Progenitor cell of endocrine pancreas (in vitro differentiated cells): ENCODE measurements around the gene TNRC6B. TPM values are rescaled to one million over a fixed set of nuclear protein-coding genes. Genes with fewer than 3 reads are reported as not detected.

Source experiments
- DNase-seq: peaks from one replicate; pipeline ENCODE4 v3.0.0; 2021; ENCODE audit warnings: low spot score; ENCODE audit not compliant: unreplicated experiment
- H3K27ac Mint-ChIP-seq: 2 replicates; pipeline ENCODE4 v1.8.0; 2021; ENCODE audit warnings: mild to moderate bottlenecking, moderate library complexity, mixed read lengths
- H3K27me3 Mint-ChIP-seq: 2 replicates; pipeline ENCODE4 v1.8.0; 2021; ENCODE audit warnings: mixed read lengths
- H3K36me3 Mint-ChIP-seq: 2 replicates; pipeline ENCODE4 v1.8.0; 2022; ENCODE audit warnings: mixed read lengths; ENCODE audit not compliant: insufficient read depth
- H3K4me1 Mint-ChIP-seq: 2 replicates; pipeline ENCODE4 v1.8.0; 2021; ENCODE audit warnings: low read depth, mixed read lengths
- H3K4me3 Mint-ChIP-seq: 2 replicates; pipeline ENCODE4 v1.8.0; 2021; ENCODE audit warnings: low read depth, mild to moderate bottlenecking, moderate library complexity, mixed read lengths
- H3K9me3 Mint-ChIP-seq: 2 replicates; pipeline ENCODE4 v1.8.0; 2021; ENCODE audit warnings: low read depth, mixed read lengths
- total RNA-seq: library from RNA; stranded (reverse); gene quantifications from 2 replicates; pipeline ENCODE4 v1.2.1, GENCODE V29; 2021
- TF ChIP-seq, protein P1 (sequence below): fragments of 200-600 bp; sonication (generic); IDR thresholded peaks from one replicate; pipeline ENCODE4 v1.5.0; 2021; ENCODE audit warnings: antibody characterized with exemption, mild to moderate bottlenecking; ENCODE audit not compliant: unreplicated experiment

TNRC6B gene
- total RNA-seq, 1 donor from 2014 or later = 73.2 TPM

DNA sequence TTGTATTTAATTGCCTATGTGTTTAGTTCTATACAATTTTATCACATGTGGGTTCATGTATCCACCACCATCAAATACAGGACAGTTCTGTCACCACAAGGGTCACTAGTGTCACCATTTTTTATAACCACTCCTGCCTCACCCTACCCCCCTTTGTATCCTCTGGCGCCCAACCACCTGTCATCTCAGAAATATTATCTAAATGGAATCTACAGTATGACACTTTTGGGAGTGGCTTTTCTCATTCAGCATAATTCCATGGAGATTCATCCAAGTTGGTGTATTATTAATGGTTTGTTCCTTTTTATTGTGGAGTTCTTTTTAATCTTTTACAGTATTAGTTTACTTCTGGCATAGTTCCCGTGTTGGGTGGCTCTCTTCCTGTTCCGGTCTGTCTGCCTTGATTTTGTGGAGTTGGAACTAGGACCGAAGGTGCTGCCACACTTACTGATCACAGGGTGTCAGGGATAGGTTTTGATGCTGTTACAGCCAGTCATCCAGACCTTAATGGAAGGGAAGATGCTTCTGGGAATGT, 58.5 kb downstream of the TNRC6B start:
- H3K9me3 Mint-ChIP-seq = no peaks in the 10 kb centered on the region
- no peak overlapping the region for H3K4me3 Mint-ChIP-seq
- TF ChIP-seq, protein P1, sequence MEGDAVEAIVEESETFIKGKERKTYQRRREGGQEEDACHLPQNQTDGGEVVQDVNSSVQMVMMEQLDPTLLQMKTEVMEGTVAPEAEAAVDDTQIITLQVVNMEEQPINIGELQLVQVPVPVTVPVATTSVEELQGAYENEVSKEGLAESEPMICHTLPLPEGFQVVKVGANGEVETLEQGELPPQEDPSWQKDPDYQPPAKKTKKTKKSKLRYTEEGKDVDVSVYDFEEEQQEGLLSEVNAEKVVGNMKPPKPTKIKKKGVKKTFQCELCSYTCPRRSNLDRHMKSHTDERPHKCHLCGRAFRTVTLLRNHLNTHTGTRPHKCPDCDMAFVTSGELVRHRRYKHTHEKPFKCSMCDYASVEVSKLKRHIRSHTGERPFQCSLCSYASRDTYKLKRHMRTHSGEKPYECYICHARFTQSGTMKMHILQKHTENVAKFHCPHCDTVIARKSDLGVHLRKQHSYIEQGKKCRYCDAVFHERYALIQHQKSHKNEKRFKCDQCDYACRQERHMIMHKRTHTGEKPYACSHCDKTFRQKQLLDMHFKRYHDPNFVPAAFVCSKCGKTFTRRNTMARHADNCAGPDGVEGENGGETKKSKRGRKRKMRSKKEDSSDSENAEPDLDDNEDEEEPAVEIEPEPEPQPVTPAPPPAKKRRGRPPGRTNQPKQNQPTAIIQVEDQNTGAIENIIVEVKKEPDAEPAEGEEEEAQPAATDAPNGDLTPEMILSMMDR = no peak
- H3K27ac Mint-ChIP-seq = peak overlapping the region; percentile 60
- no peaks in the 10 kb centered on the region for H3K27me3 Mint-ChIP-seq
- H3K36me3 Mint-ChIP-seq = peaks cover 14% of the 10 kb centered on the region
- DNase-seq = no peak
- peaks cover 26% of the 10 kb centered on the region for H3K4me1 Mint-ChIP-seq

DNA sequence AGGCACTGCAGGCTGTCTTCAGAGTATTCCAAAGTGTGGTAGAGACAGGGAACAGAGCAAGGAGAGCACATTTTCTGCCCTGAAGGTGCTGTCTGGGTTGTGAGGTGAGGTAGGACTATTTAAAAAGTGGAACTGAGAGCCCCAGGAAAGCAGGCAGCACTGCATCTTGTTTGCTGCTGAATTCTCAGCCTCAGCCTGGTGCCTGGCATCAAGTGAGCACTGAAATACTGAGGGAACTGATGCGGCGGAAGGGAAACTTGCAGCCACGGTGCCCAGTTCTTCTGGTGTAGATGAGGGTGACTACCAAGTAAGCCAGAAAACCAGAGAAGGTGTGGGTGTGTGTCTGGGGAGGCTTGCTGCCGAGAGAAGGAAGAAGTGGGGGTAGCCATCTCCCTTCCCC, 59.5 kb downstream of the TNRC6B start:
- DNase-seq = no peak
- TF ChIP-seq, protein P1 = no peak
- H3K27ac Mint-ChIP-seq = no peak overlapping the region
- no peak overlapping the region for H3K4me3 Mint-ChIP-seq
- no peaks in the 10 kb centered on the region for H3K9me3 Mint-ChIP-seq
- peaks cover 31% of the 10 kb centered on the region for H3K4me1 Mint-ChIP-seq
- H3K36me3 Mint-ChIP-seq = peaks cover 11% of the 10 kb centered on the region
- no peaks in the 10 kb centered on the region for H3K27me3 Mint-ChIP-seq

DNA sequence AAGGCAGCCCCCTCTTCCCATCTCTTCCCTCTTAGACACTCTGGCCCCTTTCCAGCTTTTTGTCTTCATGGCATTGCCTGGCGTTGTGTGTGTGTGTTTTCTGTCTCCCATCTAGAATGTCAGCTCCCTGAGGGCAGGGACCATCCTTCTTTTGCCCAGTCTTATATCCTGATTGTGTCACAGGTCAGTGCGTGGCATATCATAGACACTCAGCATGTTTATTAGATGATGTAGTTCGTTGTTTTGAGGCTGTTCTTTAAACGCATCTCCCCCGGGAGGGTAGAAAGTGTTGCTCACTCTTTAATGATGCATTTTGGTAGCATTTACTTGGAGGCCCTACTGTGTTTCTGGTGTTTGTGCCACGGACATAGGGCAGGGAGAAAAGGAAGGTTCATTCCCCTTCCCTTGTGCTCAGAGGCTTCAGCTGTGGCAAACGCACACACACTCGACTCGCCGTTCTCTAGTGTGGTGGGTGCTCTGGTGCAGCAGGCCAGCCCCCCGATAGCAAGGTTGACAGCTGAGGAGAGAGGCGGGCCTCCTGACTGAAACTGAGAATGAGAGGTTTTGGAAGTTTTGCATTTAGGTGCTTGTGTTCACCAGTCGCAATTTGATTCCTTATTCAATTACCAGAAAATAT, 60.2 kb downstream of the TNRC6B start:
- Mint-ChIP-seq H3K27me3 (no peaks in the 10 kb centered on the region), H3K36me3 (peaks cover 11% of the 10 kb centered on the region), H3K27ac (peak overlapping the region; percentile 79), H3K9me3 (no peaks in the 10 kb centered on the region), H3K4me3 (no peak overlapping the region), H3K4me1 (peaks cover 31% of the 10 kb centered on the region)
- TF ChIP-seq, protein P1 = no peak
- DNase-seq = no peak

DNA sequence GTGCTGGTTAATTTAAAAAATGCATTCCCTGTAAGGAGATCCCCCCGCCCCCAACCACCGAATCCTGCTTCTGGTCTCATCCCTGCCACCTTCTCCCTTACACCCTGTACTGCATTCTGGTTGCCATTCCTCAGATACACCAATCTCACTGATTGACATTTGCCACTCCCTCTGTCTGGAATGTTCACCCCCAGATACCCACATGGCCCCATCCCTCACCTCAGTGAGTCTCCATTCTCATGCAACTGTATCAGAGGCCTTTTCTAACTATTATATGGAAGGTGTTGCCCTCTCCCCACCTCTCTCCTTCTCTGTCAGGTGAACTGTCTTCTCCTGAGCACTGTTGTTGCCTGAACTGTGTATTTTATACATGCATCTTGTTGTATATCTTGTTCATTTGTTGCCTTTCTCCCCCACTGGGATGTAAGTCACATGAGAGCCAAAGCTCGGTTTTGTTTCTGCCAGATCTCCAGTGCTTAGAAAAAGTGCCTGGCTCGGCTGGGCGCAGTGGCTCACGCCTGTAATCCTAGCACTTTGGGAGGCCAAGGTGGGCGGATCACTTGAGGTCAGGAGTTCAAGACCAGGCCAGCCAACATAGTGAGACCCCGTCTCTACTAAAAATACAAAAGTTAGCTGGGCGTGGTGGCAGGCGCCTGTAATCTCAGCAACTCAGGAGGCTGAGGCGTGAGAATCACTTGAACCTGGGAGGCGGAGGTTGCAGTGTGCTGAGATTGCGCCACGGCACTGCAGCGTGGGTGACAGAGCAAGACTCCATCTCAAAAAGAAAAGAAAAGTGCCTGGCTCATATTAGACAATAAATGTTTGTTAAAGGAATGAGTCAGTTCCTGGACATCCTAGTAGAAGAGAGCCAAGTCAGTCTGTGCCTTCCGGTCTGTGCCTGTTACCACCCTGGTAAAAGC, 61.0 kb downstream of the TNRC6B start:
- no peak for DNase-seq
- Mint-ChIP-seq H3K36me3 (peaks cover 11% of the 10 kb centered on the region), H3K4me1 (peaks cover 31% of the 10 kb centered on the region), H3K9me3 (no peaks in the 10 kb centered on the region), H3K4me3 (no peak overlapping the region), H3K27me3 (no peaks in the 10 kb centered on the region), H3K27ac (peak overlapping the region; percentile 89)
- TF ChIP-seq, protein P1 = no peak

DNA sequence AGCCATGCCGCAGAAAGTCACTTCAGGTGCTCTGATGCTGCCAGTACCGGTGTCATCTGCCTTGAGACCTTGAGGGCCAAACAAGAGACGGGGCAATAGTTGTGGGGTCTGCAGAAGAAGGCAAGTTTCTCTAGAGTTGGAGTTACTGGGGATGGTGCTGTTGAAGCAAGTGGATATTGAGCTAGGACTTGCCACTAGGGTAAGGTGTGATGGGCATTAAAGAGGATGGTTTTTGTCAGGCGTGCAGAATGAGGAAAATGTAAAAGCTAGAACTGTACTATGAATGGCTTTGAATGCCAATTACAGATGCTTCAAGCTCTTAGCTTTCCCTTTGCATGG, 61.6 kb downstream of the TNRC6B start:
- H3K27ac Mint-ChIP-seq = peak overlapping the region; percentile 5
- no peaks in the 10 kb centered on the region for H3K27me3 Mint-ChIP-seq
- no peak overlapping the region for H3K4me3 Mint-ChIP-seq
- TF ChIP-seq, protein P1 = no peak
- H3K36me3 Mint-ChIP-seq = peaks cover 11% of the 10 kb centered on the region
- no peaks in the 10 kb centered on the region for H3K9me3 Mint-ChIP-seq
- peaks cover 31% of the 10 kb centered on the region for H3K4me1 Mint-ChIP-seq
- DNase-seq = no peak
